Parathyroid adenoma (tissue), 2 donors: ENCODE results near the gene WIZ.
"Not testable (repeated sequence)": the region's sequence is repeated elsewhere in the genome, so short reads cannot be mapped to it uniquely, and the experiment has no call there.

ENCODE experiments used
- H2AFZ ChIP-seq: fragments of 300-600 bp; sonication (generic); one replicate; pipeline ENCODE4 v1.7.0; 2017; ENCODE audit warnings: antibody characterized with exemption, mild to moderate bottlenecking
- H3K27ac ChIP-seq: fragments of 300-600 bp; sonication (generic); one replicate; pipeline ENCODE4 v1.7.0; 2017
- H3K27me3 ChIP-seq: fragments of 300-600 bp; sonication (generic); one replicate; pipeline ENCODE4 v1.7.0; 2017; ENCODE audit warnings: low read length; ENCODE audit not compliant: control insufficient read depth, insufficient read depth
- H3K36me3 ChIP-seq: fragments of 300-600 bp; sonication (generic); one replicate; pipeline ENCODE4 v1.7.0; 2017; ENCODE audit warnings: low read length; ENCODE audit not compliant: control insufficient read depth, insufficient read depth
- H3K4me1 ChIP-seq: fragments of 300-600 bp; sonication (generic); one replicate; pipeline ENCODE4 v1.7.0; 2017; ENCODE audit warnings: control low read depth
- H3K4me2 ChIP-seq: fragments of 300-600 bp; sonication (generic); one replicate; pipeline ENCODE4 v1.7.0; 2017; ENCODE audit warnings: low read length
- H3K4me3 ChIP-seq: fragments of 300-600 bp; sonication (generic); one replicate; pipeline ENCODE4 v1.7.0; 2017; ENCODE audit warnings: low read depth, low read length
- H3K79me2 ChIP-seq: fragments of 300-600 bp; sonication (generic); one replicate; pipeline ENCODE4 v1.7.0; 2017; ENCODE audit warnings: control low read depth
- H3K9ac ChIP-seq: fragments of 300-600 bp; sonication (generic); one replicate; pipeline ENCODE4 v1.7.0; 2017; ENCODE audit warnings: mild to moderate bottlenecking
- H3K9me3 ChIP-seq: fragments of 300-600 bp; sonication (generic); one replicate; pipeline ENCODE4 v1.7.0; 2017; ENCODE audit warnings: low read length; ENCODE audit not compliant: control insufficient read depth
- TF ChIP-seq, protein P1 (sequence below): fragments of 300-600 bp; sonication (generic); IDR thresholded peaks from one replicate; pipeline ENCODE4 v1.7.0; 2017; ENCODE audit warnings: antibody characterized with exemption, mild to moderate bottlenecking
- donor health status: primary hyperparathyroidism.

WIZ gene

DNA sequence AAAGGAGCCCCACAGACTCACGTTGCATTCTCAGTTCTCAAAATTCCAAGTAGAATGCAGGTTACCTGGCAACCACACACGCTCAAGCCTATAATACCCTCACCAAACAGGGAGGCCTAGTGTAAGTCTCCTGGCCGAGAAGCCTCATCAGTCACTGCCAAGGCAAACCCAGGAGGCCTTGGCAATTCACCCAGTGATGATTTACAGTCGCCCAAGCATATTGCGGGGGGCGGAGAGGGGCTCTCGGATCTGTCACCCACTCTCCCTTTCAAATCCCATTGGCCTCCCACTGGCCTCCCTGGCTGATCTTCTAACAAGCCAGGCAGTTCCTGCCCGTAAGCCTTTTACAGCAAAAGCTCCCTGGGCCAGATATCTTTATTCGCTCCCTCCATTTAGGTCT lies 32.1 kb downstream of the WIZ start:
- TF ChIP-seq, protein P1, sequence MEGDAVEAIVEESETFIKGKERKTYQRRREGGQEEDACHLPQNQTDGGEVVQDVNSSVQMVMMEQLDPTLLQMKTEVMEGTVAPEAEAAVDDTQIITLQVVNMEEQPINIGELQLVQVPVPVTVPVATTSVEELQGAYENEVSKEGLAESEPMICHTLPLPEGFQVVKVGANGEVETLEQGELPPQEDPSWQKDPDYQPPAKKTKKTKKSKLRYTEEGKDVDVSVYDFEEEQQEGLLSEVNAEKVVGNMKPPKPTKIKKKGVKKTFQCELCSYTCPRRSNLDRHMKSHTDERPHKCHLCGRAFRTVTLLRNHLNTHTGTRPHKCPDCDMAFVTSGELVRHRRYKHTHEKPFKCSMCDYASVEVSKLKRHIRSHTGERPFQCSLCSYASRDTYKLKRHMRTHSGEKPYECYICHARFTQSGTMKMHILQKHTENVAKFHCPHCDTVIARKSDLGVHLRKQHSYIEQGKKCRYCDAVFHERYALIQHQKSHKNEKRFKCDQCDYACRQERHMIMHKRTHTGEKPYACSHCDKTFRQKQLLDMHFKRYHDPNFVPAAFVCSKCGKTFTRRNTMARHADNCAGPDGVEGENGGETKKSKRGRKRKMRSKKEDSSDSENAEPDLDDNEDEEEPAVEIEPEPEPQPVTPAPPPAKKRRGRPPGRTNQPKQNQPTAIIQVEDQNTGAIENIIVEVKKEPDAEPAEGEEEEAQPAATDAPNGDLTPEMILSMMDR: no peak
- Histone ChIP-seq H3K4me2 (peak overlapping the region; percentile 77), H3K27me3 (no peaks in the 10 kb centered on the region), H3K79me2 (peaks cover 40% of the 10 kb centered on the region), H3K27ac (peak overlapping the region; percentile 80), H3K9me3 (no peaks in the 10 kb centered on the region), H3K4me3 (peak overlapping the region; percentile 95), H3K36me3 (no peaks in the 10 kb centered on the region), H2AFZ (no peak overlapping the region), H3K9ac (peak overlapping the region; percentile 79), H3K4me1 (peaks cover 20% of the 10 kb centered on the region)

DNA sequence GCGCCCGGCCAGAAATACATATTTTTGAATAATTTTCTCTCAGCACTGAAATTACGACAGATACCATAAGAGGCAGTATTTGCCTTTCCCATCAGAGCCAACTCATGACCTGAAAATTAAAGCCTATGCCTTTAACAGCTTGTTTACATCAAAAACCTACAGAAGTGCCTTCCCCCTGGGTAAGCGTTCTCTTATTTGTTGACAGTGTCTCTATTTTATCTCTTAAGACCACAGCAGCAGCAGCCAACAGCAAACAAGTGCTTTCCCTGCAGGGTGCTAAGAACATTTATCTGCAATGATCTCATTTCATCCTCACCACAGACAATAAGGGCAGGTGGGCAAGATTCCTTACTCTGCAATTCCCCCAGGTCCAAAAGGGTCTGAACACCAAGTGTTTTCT lies 36.9 kb downstream of the WIZ start:
- H3K36me3 ChIP-seq: no peaks in the 10 kb centered on the region
- TF ChIP-seq, protein P1: no peak
- no peaks in the 10 kb centered on the region for H3K27me3 ChIP-seq
- no peak overlapping the region for H2AFZ ChIP-seq
- H3K4me2 ChIP-seq: peak overlapping the region; percentile 15
- peak overlapping the region; percentile 33 for H3K27ac ChIP-seq
- peaks cover 55% of the 10 kb centered on the region for H3K79me2 ChIP-seq
- H3K9me3 ChIP-seq: no peaks in the 10 kb centered on the region
- H3K9ac ChIP-seq: no peak overlapping the region
- no peak overlapping the region for H3K4me3 ChIP-seq
- peaks cover 36% of the 10 kb centered on the region for H3K4me1 ChIP-seq

DNA sequence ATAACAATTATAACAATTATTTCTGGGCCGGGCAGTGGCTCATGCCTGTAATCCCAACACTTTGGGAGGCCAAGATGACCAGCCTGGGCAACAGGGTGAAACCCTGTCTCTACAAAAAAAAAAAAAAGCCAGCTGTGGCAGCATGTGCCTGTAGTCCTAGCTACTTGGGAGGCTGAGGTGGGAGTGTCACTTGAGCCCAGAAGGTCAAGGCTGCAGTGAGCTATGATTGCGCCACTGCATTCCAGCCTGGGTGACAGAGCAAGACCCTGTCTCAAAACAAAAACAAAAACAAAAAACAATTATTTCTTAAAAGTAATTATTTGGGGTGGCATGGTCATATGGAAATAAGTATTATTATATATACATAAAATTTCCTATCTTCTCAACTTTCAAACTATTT lies 38.4 kb downstream of the WIZ start:
- peaks cover 31% of the 10 kb centered on the region for H3K4me1 ChIP-seq
- H3K4me2 ChIP-seq, H3K9me3 ChIP-seq, H3K27me3 ChIP-seq, H3K36me3 ChIP-seq, H3K27ac ChIP-seq, H3K9ac ChIP-seq, H3K4me3 ChIP-seq, H2AFZ ChIP-seq: not testable (repeated sequence)
- peaks cover 55% of the 10 kb centered on the region for H3K79me2 ChIP-seq

DNA sequence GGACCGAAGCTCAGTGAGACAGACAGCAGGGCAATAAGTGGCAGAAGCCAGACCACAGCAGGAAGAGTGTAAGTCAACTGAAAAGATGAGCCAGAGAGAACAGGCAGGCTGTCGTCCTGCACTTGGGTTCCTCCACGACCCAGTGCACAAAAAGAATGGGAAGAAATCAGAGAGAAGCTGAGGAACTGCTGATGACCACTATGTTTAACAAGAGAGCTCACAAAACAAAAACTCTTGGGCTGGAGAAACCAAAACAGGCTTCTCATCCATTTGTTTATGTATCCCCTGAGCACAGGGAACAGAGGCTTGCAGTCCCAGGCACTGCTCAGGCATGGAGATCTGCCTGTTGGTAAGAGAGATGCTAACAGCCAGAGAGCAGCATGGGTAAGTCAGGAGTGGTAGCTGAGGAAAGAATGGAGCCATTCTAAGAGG lies 45.0 kb downstream of the WIZ start:
- H2AFZ ChIP-seq: no peak overlapping the region
- peaks cover 78% of the 10 kb centered on the region for H3K79me2 ChIP-seq
- H3K9me3 ChIP-seq: no peaks in the 10 kb centered on the region
- H3K4me2 ChIP-seq: no peak overlapping the region
- no peaks in the 10 kb centered on the region for H3K36me3 ChIP-seq
- H3K27me3 ChIP-seq: no peaks in the 10 kb centered on the region
- H3K9ac ChIP-seq: no peak overlapping the region
- peaks cover 14% of the 10 kb centered on the region for H3K4me1 ChIP-seq
- no peak overlapping the region for H3K4me3 ChIP-seq
- no peak overlapping the region for H3K27ac ChIP-seq
- TF ChIP-seq, protein P1: no peak

DNA sequence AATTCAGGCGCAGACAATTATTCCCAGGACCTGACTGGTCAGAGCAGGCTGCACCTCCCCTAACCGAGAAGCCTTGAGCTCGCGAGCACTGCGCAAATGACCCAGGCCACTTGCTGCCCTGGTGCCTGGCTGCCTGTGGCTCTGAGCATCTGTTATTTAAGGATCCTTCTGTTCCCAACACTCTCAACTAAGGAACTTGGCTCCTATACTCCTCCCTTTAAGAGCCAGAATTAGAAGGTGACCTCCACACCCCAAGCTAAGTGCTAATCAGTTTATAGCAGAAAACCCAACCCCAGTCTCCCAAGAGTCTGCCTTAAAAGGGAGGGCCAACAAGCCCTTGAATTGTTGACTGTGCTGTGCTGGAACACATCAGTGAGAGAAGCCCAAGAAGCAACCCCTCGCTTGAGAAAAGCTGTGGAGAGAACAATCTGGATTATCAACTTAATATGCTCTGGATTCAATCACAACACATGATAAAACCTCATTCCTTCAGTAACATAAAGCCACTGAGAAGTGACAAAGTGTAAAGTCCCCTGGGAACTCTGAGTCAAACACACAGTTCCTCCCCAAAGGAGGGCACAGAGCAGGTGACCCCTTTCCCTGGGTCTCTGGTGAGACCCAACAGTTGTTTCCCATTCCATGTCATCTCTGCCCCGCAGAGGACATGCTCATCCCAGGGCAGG lies 45.5 kb downstream of the WIZ start:
- no peak overlapping the region for H3K4me3 ChIP-seq
- no peak overlapping the region for H3K4me2 ChIP-seq
- H3K9me3 ChIP-seq: no peaks in the 10 kb centered on the region
- TF ChIP-seq, protein P1: no peak
- no peaks in the 10 kb centered on the region for H3K27me3 ChIP-seq
- no peaks in the 10 kb centered on the region for H3K36me3 ChIP-seq
- no peak overlapping the region for H2AFZ ChIP-seq
- peaks cover 9% of the 10 kb centered on the region for H3K4me1 ChIP-seq
- no peak overlapping the region for H3K27ac ChIP-seq
- H3K79me2 ChIP-seq: peaks cover 80% of the 10 kb centered on the region
- H3K9ac ChIP-seq: no peak overlapping the region
